Endothelial cell of umbilical vein (primary cell): ENCODE data around the gene ATG101. TPM values are rescaled to one million over a fixed set of nuclear protein-coding genes. Genes with fewer than 3 reads are reported as not detected.

Experiments used
- BruUV-seq: library from RNA; stranded (reverse); fragments of 400-500 nt; replicated peaks from 2 replicates; lab custom pipeline; 2021; lab: Mats Ljungman, UMichigan
- CTCF ChIA-PET: fragments of 300-600, 350-600 bp; sonication (Branson Sonifier 250); formaldehyde crosslinking; loops from one replicate; lab custom pipeline; 2021; ENCODE audit warnings: antibody characterized with exemption, inconsistent platforms; lab: Charles Lee
- POLR2A ChIA-PET: fragments of 300-600, 350-600 bp; sonication (Branson Sonifier 250); formaldehyde crosslinking; loops from one replicate; lab custom pipeline; 2021; ENCODE audit warnings: antibody characterized with exemption, inconsistent platforms; lab: Charles Lee
- DNase-seq: peaks from one replicate; pipeline ENCODE4 v3.0.0-alpha.2; 2011; ENCODE audit warnings: low read depth, low spot score
- FAIRE-seq: peaks from 2 replicates; lab custom pipeline; 2011; peaks lifted over from hg19 to GRCh38; lab: Jason Lieb, UNC
- H2AFZ ChIP-seq: 2 replicates; pipeline ENCODE4 v1.6.0; 2012; ENCODE audit warnings: low read depth, low read length, control low read depth, inconsistent platforms
- H3K27ac ChIP-seq: 2 replicates; pipeline ENCODE4 v1.5.1; 2011; ENCODE audit warnings: low read depth, mild to moderate bottlenecking, control low read depth, low read length, moderate library complexity; ENCODE audit not compliant: insufficient read depth
- H3K27me3 ChIP-seq, 2 experiments: 2 replicates each; pipeline versions ENCODE4 v1.6.0 to v1.6.1; 2011; ENCODE audit warnings: low read length in 2 of 2, mixed read lengths in 1 of 2; ENCODE audit not compliant: control insufficient read depth in 2 of 2, insufficient read depth in 2 of 2
- H3K36me3 ChIP-seq, 2 experiments: 2 replicates in 1 of 2; 3 replicates in 1 of 2; pipeline ENCODE4 v1.5.1; 2011; ENCODE audit warnings: low read length in 2 of 2, mild to moderate bottlenecking in 1 of 2, moderate library complexity in 1 of 2; ENCODE audit not compliant: control insufficient read depth in 2 of 2, insufficient read depth in 2 of 2; ENCODE audit errors: extremely low read depth in 1 of 2
- H3K4me1 ChIP-seq: 3 replicates; pipeline ENCODE4 v1.5.1; 2011; ENCODE audit warnings: mild to moderate bottlenecking, low read length; ENCODE audit not compliant: control insufficient read depth, insufficient read depth; ENCODE audit errors: extremely low read depth
- H3K4me2 ChIP-seq: 2 replicates; pipeline ENCODE4 v1.6.1; 2011; ENCODE audit warnings: low read length, control low read depth, mixed read lengths; ENCODE audit not compliant: insufficient read depth
- H3K4me3 ChIP-seq, 3 experiments: fragments of 200-600 bp in 1 of 3; sonication (generic), shearing (Covaris generic) in 1 of 3; replicated peaks in 1 of 3; 2 replicates each; pipeline ENCODE4 v1.5.1; 2011 to 2016; ENCODE audit warnings: control low read depth in 3 of 3, low read length in 3 of 3, mild to moderate bottlenecking in 2 of 3, inconsistent platforms in 1 of 3, low read depth in 1 of 3, moderate library complexity in 1 of 3; ENCODE audit not compliant: insufficient read depth in 1 of 3
- H3K79me2 ChIP-seq: 2 replicates; pipeline ENCODE4 v1.6.0; 2012; ENCODE audit warnings: low read length, inconsistent platforms; ENCODE audit not compliant: control insufficient read depth, insufficient read depth
- H3K9ac ChIP-seq: replicated peaks from 2 replicates; pipeline ENCODE3; 2011; ENCODE audit warnings: low read length, control low read depth; ENCODE audit not compliant: insufficient read depth; ENCODE audit errors: extremely low read depth
- H3K9me1 ChIP-seq: replicated peaks from 3 replicates; pipeline ENCODE4 v1.6.0; 2011; ENCODE audit warnings: mild to moderate bottlenecking, low read length; ENCODE audit not compliant: control insufficient read depth, insufficient read depth; ENCODE audit errors: extremely low read depth
- H3K9me3 ChIP-seq: replicated peaks from 2 replicates; pipeline ENCODE4 v1.5.1; 2012; ENCODE audit warnings: low read length, inconsistent platforms; ENCODE audit not compliant: control insufficient read depth, insufficient read depth
- H4K20me1 ChIP-seq: replicated peaks from 2 replicates; pipeline ENCODE3; 2011; ENCODE audit warnings: mild to moderate bottlenecking, low read length; ENCODE audit not compliant: control insufficient read depth, insufficient read depth; ENCODE audit errors: extremely low read depth
- EZH2 ChIP-seq: IDR thresholded peaks from 2 replicates; pipeline ENCODE4 v1.6.1; 2012; ENCODE audit warnings: borderline replicate concordance, low read depth, mild to moderate bottlenecking, moderate library complexity, low read length, inconsistent platforms; ENCODE audit not compliant: severe bottlenecking
- FOS ChIP-seq: IDR thresholded peaks from 2 replicates; pipeline ENCODE4 v1.6.1; 2011; ENCODE audit warnings: mild to moderate bottlenecking, low read length, moderate library complexity, borderline replicate concordance; ENCODE audit not compliant: insufficient read depth
- GATA2 ChIP-seq: IDR thresholded peaks from 2 replicates; pipeline ENCODE4 v1.7.0; 2011; ENCODE audit warnings: low read depth, mild to moderate bottlenecking, moderate library complexity, mixed read lengths, low read length; ENCODE audit not compliant: insufficient read length, insufficient read depth
- JUN ChIP-seq: IDR thresholded peaks from 2 replicates; pipeline ENCODE4 v1.6.1; 2011; ENCODE audit warnings: borderline replicate concordance, low read depth; ENCODE audit not compliant: insufficient read length, insufficient read depth
- MAX ChIP-seq: IDR thresholded peaks from 2 replicates; pipeline ENCODE4 v1.6.1; 2011; ENCODE audit not compliant: insufficient read depth, insufficient read length
- MYC ChIP-seq: IDR thresholded peaks from one replicate; pipeline ENCODE4 v1.6.1; 2011; ENCODE audit warnings: mild to moderate bottlenecking, low read depth, low read length
- POLR2A ChIP-seq: IDR thresholded peaks from 2 replicates; pipeline ENCODE4 v1.6.1; 2012; ENCODE audit warnings: low read depth, mild to moderate bottlenecking, control low read depth, low read length
- POLR2AphosphoS5 ChIP-seq: IDR thresholded peaks from 2 replicates; pipeline ENCODE4 v1.6.1; 2012; ENCODE audit warnings: low read depth, mild to moderate bottlenecking, control low read depth, low read length, moderate library complexity; ENCODE audit not compliant: insufficient read depth
- dilution Hi-C: fragments of 300-500 bp; cut with MboI; formaldehyde crosslinking; loops from one replicate; pipeline ENCODE4 v1.15.0; 2019; ENCODE audit warnings: low sequenced_read_pairs; ENCODE audit not compliant: extremely low pct_ligation_motif_present
- intact Hi-C: fragments of 100-400 bp; cut with micrococcal nuclease; formaldehyde crosslinking; loops from one replicate; pipeline ENCODE4 v1.10.0; 2022
- polyA plus RNA-seq, 4 experiments: library from polyadenylated mRNA; depleted of rRNA in 3 of 4; stranded (reverse) in 3 of 4; unstranded in 1 of 4; fragments of >200 nt; gene quantifications; 2 replicates each; pipeline versions ENCODE4 v1.2.1 to v1.2.3, GENCODE V29; 2011 to 2012; ENCODE audit warnings: missing spikeins in 1 of 4
- total RNA-seq: library from RNA; stranded (reverse); gene quantifications from 2 replicates; pipeline ENCODE4 v1.2.3, GENCODE V29; 2021
- TF ChIP-seq, protein P1 (sequence below), 2 donors: IDR thresholded peaks; 1 replicate in 1 of 2; 2 replicates in 1 of 2; pipeline ENCODE4 v1.5.1; 2011; ENCODE audit warnings: low read length in 2 of 2, mild to moderate bottlenecking in 2 of 2, moderate library complexity in 2 of 2, control low read depth in 1 of 2, inconsistent platforms in 1 of 2, low read depth in 1 of 2; ENCODE audit not compliant: insufficient read depth in 1 of 2; ENCODE audit errors: extremely low read depth in 1 of 2

ATG101 gene
- total and polyA plus RNA-seq, 2 donors (not counting 3 experiments of a cell fraction or from before 2014, with no cell fraction given) = 41.6 to 78.4 TPM

DNA sequence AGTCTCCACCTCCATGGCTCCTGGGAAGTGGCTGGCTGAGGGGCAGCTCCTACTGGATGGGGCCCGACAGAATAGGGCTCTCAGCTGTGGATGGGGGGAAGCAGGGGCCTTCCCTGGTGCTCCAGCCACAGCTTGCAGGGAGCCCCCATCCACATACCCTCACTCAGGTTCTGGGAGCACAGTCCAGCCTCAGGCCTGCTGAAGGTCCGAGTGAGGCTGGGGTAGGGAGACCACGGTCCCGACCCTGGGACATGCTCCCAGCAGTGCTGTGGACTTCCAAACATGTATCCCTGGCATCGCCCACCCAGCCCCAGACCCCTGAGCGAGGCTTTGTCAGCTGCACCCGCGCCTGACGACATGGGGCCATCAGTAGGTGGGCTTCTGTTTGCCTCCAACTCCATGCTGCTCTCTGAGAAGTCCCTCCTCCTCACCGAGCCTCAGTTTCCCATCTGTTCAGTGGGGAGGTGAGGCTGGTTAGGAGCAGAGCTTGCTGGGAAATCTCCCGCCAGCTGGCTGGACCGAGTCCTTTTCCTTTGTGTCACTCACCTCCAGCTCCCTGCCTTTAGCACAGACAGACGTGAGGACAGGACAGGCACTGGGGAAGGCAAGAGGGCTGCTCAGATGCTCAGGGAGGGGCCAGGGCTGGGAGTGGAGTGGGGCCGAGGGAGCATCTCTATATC lies 9.1 kb upstream of the ATG101 start:
- dilution Hi-C loops = no loop called here
- Histone ChIP-seq H3K9me1 (no peaks in the 10 kb centered on the region), H3K27ac (no peak overlapping the region), H3K9ac (no peak overlapping the region), H3K4me3 (no peak overlapping the region), H3K9me3 (no peaks in the 10 kb centered on the region), H3K27me3 (no peaks in the 10 kb centered on the region), H3K79me2 (no peaks in the 10 kb centered on the region), H2AFZ (no peak overlapping the region), H3K4me1 (peaks cover 7% of the 10 kb centered on the region), H4K20me1 (no peaks in the 10 kb centered on the region), H3K36me3 (no peaks in the 10 kb centered on the region), H3K4me2 (no peak overlapping the region)
- FAIRE-seq (no peak), DNase-seq (no peak)
- TF ChIP-seq MYC (no peak), FOS (no peak), MAX (no peak), POLR2AphosphoS5 (no peak), GATA2 (no peak), POLR2A (no peak), JUN (no peak), EZH2 (no peak)
- TF ChIP-seq, protein P1, sequence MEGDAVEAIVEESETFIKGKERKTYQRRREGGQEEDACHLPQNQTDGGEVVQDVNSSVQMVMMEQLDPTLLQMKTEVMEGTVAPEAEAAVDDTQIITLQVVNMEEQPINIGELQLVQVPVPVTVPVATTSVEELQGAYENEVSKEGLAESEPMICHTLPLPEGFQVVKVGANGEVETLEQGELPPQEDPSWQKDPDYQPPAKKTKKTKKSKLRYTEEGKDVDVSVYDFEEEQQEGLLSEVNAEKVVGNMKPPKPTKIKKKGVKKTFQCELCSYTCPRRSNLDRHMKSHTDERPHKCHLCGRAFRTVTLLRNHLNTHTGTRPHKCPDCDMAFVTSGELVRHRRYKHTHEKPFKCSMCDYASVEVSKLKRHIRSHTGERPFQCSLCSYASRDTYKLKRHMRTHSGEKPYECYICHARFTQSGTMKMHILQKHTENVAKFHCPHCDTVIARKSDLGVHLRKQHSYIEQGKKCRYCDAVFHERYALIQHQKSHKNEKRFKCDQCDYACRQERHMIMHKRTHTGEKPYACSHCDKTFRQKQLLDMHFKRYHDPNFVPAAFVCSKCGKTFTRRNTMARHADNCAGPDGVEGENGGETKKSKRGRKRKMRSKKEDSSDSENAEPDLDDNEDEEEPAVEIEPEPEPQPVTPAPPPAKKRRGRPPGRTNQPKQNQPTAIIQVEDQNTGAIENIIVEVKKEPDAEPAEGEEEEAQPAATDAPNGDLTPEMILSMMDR (IDR thresholded peaks at IDR 0.05; ENCODE audit: extremely low read depth in 1 of 2, insufficient read depth in 1 of 2, low read depth in 1 of 2, low read length in 2 of 2) = no peak
- ChIA-PET POLR2A (no interaction called here), CTCF (interaction anchor here (1.0 to 4.8 kb wide), 4 partner anchors 9 to 35 kb away, joined by 3 to 46 read pairs (median 10); partner anchors contain the start of genes ATG101 and NR4A1)
- intact Hi-C loops = no loop called here
- BruUV-seq = no TSS peak
